OCI-LY7 (cell line): ENCODE measurements around the gene LDLRAD1. TPM values are rescaled to one million over a fixed set of nuclear protein-coding genes. Genes with fewer than 3 reads are reported as not detected.
"Not testable (repeated sequence)": the region's sequence is repeated elsewhere in the genome, so short reads cannot be mapped to it uniquely, and the experiment has no call there.

Experiments
- BruUV-seq: library from RNA; stranded (reverse); fragments of 400-500 nt; replicated peaks from 2 replicates; lab custom pipeline; 2021; lab: Mats Ljungman, UMichigan
- CTCF ChIA-PET: fragments of 300-600 bp; sonication (Branson Sonifier 250); formaldehyde crosslinking; loops from one replicate; lab custom pipeline; 2022; ENCODE audit warnings: antibody characterized with exemption; ENCODE audit not compliant: unreplicated experiment; lab: Charles Lee
- POLR2A ChIA-PET: fragments of 300-600 bp; sonication (Branson Sonifier 250); formaldehyde crosslinking; loops from one replicate; lab custom pipeline; 2022; ENCODE audit warnings: antibody characterized with exemption; lab: Charles Lee
- DNase-seq: peaks from one replicate; pipeline ENCODE4 v3.0.0-alpha.2; 2015; ENCODE audit warnings: low spot score
- H2AFZ ChIP-seq: fragments of 200-600 bp; sonication (generic), shearing (Covaris generic); 2 replicates; pipeline ENCODE4 v1.6.1; 2014; ENCODE audit warnings: mild to moderate bottlenecking, antibody characterized with exemption, low read length, moderate library complexity
- H3K27ac ChIP-seq: fragments of 200-600 bp; sonication (generic); 2 replicates; pipeline ENCODE4 v1.5.1; 2014; ENCODE audit warnings: mixed run types, low read depth, mild to moderate bottlenecking, moderate library complexity, low read length, inconsistent platforms; ENCODE audit not compliant: poor library complexity, severe bottlenecking
- H3K36me3 ChIP-seq: fragments of 200-600 bp; sonication (generic); 2 replicates; pipeline ENCODE4 v1.6.1; 2014; ENCODE audit warnings: mild to moderate bottlenecking, antibody characterized with exemption, low read length, moderate library complexity, mixed read lengths; ENCODE audit not compliant: insufficient read depth
- H3K4me1 ChIP-seq: fragments of 200-600 bp; sonication (generic); 2 replicates; pipeline ENCODE4 v1.5.1; 2014; ENCODE audit warnings: mild to moderate bottlenecking, low read length; ENCODE audit not compliant: insufficient read depth, poor library complexity, severe bottlenecking
- H3K4me2 ChIP-seq: fragments of 200-600 bp; sonication (generic); 2 replicates; pipeline ENCODE4 v1.6.1; 2014; ENCODE audit warnings: mild to moderate bottlenecking, low read length
- H3K4me3 ChIP-seq: fragments of 200-600 bp; sonication (generic); 2 replicates; pipeline ENCODE4 v1.5.1; 2014; ENCODE audit warnings: mild to moderate bottlenecking, low read depth, low read length; ENCODE audit not compliant: poor library complexity, severe bottlenecking
- H3K79me2 ChIP-seq: fragments of 200-600 bp; sonication (generic); 2 replicates; pipeline ENCODE4 v1.6.1; 2016; ENCODE audit warnings: low read depth, mild to moderate bottlenecking, low read length, moderate library complexity, mixed read lengths; ENCODE audit not compliant: insufficient read depth
- H3K9me2 ChIP-seq: fragments of 200-600 bp; sonication (generic); 2 replicates; pipeline ENCODE4 v1.6.1; 2016; ENCODE audit warnings: mild to moderate bottlenecking, low read length, mixed read lengths; ENCODE audit not compliant: insufficient read depth
- H3K9me3 ChIP-seq: fragments of 200-600 bp; sonication (generic); 2 replicates; pipeline ENCODE4 v1.6.1; 2014; ENCODE audit warnings: mild to moderate bottlenecking, mixed run types, low read length, mixed read lengths
- H4K20me1 ChIP-seq: fragments of 200-600 bp; sonication (generic); 2 replicates; pipeline ENCODE4 v1.6.1; 2014; ENCODE audit warnings: mild to moderate bottlenecking, antibody characterized with exemption, low read length, moderate library complexity, mixed read lengths; ENCODE audit not compliant: insufficient read depth
- EZH2phosphoT487 ChIP-seq: fragments of 200-600 bp; sonication (generic); IDR thresholded peaks from 2 replicates; pipeline ENCODE4 v1.6.1; 2018; ENCODE audit warnings: low read depth, borderline replicate concordance, mild to moderate bottlenecking, mixed run types, antibody characterized with exemption, low read length, moderate library complexity, mixed read lengths
- intact Hi-C: fragments of 100-400 bp; cut with micrococcal nuclease; formaldehyde crosslinking; loops from one replicate; pipeline ENCODE4 v1.10.0; 2022; ENCODE audit not compliant: unreplicated experiment
- total RNA-seq, 2 experiments: library from RNA; depleted of rRNA in 1 of 2; stranded (reverse); fragments of >200 nt in 1 of 2; shearing (Covaris generic) in 1 of 2; gene quantifications; 2 replicates each; pipeline ENCODE4 v1.2.3, GENCODE V29; 2014 to 2022
- TF ChIP-seq, protein P1 (sequence below): fragments of 200-600 bp; sonication (generic); conservative IDR thresholded peaks from 2 replicates; pipeline ENCODE4 v1.5.1; 2014; ENCODE audit warnings: mild to moderate bottlenecking, antibody characterized with exemption, low read length, moderate library complexity, mixed read lengths

LDLRAD1 gene
- total RNA-seq, 2 experiments from 2014 or later, result not detected

DNA sequence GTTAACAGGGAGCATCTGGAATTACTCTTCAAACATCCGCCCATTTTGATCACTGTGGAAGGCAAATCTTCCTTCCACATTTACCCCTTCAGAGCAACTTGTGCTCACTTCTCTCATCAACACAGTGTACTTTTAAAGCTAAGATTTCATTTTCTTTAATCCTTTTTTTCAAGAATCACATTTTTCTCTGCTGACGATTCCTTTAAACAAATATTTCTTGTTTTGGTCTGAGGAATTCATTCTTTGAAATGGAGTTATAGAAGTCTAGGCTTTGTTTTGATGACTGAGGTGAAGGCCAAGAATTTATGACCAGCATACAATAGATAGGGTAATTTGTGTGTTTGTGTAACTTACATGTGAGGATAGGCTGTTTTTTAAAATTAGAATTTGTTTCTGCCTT lies 46.3 kb downstream of the LDLRAD1 start:
- H3K36me3 ChIP-seq, result peaks cover 27% of the 10 kb centered on the region; the same call in 1 of the 2 replicates
- no peak overlapping the region for H3K27ac ChIP-seq
- no peak overlapping the region for H3K4me3 ChIP-seq
- H4K20me1 ChIP-seq, result no peaks in the 10 kb centered on the region
- H2AFZ ChIP-seq, result no peak overlapping the region
- H3K79me2 ChIP-seq, result no peaks in the 10 kb centered on the region
- H3K4me1 ChIP-seq, result no peaks in the 10 kb centered on the region
- no peaks in the 10 kb centered on the region for H3K9me2 ChIP-seq
- BruUV-seq, result no TSS peak
- H3K9me3 ChIP-seq, result no peaks in the 10 kb centered on the region
- intact Hi-C loops, result no loop called here
- CTCF ChIA-PET, result interaction anchor here (1.5 kb wide), 1 partner anchor 12 kb away, joined by 4 read pairs; no protein-coding TSS in a partner anchor
- POLR2A ChIA-PET, result no interaction called here
- TF ChIP-seq, protein P1, sequence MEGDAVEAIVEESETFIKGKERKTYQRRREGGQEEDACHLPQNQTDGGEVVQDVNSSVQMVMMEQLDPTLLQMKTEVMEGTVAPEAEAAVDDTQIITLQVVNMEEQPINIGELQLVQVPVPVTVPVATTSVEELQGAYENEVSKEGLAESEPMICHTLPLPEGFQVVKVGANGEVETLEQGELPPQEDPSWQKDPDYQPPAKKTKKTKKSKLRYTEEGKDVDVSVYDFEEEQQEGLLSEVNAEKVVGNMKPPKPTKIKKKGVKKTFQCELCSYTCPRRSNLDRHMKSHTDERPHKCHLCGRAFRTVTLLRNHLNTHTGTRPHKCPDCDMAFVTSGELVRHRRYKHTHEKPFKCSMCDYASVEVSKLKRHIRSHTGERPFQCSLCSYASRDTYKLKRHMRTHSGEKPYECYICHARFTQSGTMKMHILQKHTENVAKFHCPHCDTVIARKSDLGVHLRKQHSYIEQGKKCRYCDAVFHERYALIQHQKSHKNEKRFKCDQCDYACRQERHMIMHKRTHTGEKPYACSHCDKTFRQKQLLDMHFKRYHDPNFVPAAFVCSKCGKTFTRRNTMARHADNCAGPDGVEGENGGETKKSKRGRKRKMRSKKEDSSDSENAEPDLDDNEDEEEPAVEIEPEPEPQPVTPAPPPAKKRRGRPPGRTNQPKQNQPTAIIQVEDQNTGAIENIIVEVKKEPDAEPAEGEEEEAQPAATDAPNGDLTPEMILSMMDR, result no peak
- no peak for TF ChIP-seq EZH2phosphoT487
- DNase-seq, result no peak
- H3K4me2 ChIP-seq, result no peak overlapping the region

DNA sequence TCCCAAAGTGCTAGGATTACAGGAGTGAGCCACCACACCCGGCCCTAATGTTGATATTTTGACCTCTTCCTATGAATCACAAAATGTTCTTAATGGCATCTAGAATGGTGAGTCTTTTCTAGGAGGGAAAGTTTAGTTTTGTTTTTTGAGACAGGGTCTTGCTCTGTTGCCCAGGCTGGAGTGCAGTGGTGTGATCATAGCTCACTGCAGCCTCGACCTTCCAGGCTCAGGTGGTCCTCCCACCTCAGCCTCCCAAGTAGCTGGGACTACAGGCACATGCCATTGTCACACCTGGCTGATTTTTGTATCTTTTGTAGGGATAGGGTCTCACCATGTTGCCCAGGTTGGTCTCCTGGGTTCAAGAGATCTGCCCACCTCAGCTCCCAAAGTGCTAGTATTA lies 48.7 kb downstream of the LDLRAD1 start:
- H3K9me2 ChIP-seq, H2AFZ ChIP-seq, BruUV-seq, H3K4me1 ChIP-seq, H3K4me3 ChIP-seq, DNase-seq, H3K27ac ChIP-seq, H3K79me2 ChIP-seq, intact Hi-C loops, H4K20me1 ChIP-seq, H3K4me2 ChIP-seq, H3K9me3 ChIP-seq, CTCF ChIA-PET: not testable (repeated sequence)
- POLR2A ChIA-PET, result interaction anchor here (0.6 kb wide), 2 partner anchors 13 to 30 kb away, joined by 3 to 4 read pairs; no protein-coding TSS in a partner anchor
- H3K36me3 ChIP-seq, result peaks cover 35% of the 10 kb centered on the region; the same call in 1 of the 2 replicates

DNA sequence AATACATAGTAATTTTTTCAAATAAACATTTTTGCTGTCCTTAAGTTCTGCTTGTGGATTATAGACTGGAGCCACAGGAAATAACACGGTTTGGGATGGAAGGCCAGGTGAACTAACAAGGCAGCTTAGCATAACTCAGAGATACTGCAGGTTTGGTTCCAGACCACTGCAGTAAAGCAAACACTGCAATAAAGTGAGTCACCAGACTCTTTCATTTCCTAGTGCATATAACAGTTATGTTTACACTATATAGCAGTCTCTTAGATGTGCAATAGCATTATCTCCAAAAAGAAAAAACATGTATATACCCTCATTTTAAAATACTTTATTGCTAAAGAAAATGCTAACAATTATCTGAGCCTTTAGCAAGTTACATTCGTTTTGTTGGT lies 49.9 kb downstream of the LDLRAD1 start:
- no TSS peak for BruUV-seq
- Histone ChIP-seq H3K4me2 (no peak overlapping the region), H3K4me3 (no peak overlapping the region), H4K20me1 (no peaks in the 10 kb centered on the region), H3K9me2 (no peaks in the 10 kb centered on the region), H3K36me3 (peaks cover 40% of the 10 kb centered on the region), H3K79me2 (no peaks in the 10 kb centered on the region), H2AFZ (no peak overlapping the region), H3K9me3 (no peaks in the 10 kb centered on the region), H3K4me1 (no peaks in the 10 kb centered on the region), H3K27ac (no peak overlapping the region)
- POLR2A ChIA-PET, result interaction anchor here (0.7 kb wide), 2 partner anchors 105 to 596 kb away, joined by 3 to 9 read pairs; no protein-coding TSS in a partner anchor
- CTCF ChIA-PET, result no interaction called here
- no peak for DNase-seq
- intact Hi-C loops, result no loop called here
- TF ChIP-seq, protein P1, result no peak
- TF ChIP-seq EZH2phosphoT487, result no peak
